SH-SY5Y (cell line): ENCODE measurements around the gene ATP10A.

Experiments used
- GATA2 ChIP-seq: IDR thresholded peaks from 2 replicates; pipeline ENCODE4 v1.6.1; 2011; ENCODE audit warnings: mild to moderate bottlenecking, low read depth, low read length
- GATA3 ChIP-seq: IDR thresholded peaks from 2 replicates; pipeline ENCODE4 v1.6.1; 2011; ENCODE audit warnings: low read depth, mild to moderate bottlenecking, low read length, moderate library complexity

- no peak for TF ChIP-seq GATA2
- TF ChIP-seq GATA3 = no peak
Measured at GRCh38 chr15:25778161-25778560, 85.0 kb downstream of the ATP10A start.
